ENCODE results near the gene LDLRAD4.
A peak's percentile ranks its signal among the peaks of the same experiment; 100 is the strongest.

LDLRAD4 gene

DNA sequence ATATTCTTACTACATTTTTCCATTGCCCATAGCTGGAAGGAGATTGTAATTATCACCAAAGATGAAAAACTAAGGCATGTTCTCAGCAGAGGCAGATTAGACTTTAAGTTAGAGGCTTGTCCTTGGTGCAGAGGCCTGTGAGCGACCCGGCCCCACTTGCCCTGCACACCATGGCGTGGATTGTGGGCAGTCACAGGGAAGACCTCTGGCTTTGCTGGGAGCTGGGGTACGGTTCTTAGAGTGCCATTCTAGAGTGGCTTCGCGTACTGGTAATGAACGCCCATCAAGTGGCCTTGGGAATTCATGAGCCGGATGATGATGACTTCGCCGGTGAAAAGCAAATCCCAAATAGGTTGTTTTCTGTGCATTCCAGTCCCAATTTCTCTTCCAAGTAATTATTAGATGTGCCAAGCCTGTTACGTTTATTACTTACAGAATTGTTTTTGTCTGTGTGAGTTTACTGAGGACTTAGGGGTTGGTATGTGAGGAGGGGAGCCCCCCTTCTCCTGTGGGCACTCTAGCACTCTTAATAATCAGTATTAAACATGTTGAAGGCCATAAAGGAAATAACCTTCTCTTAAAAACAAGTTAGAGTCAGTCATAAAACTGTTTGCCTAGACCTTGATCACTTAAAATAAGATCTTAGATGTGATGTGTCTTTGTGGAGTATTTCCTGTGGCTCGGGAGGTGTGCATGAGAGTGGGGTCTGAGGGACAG, 90.6 kb downstream of the LDLRAD4 start:
- DNase-seq (ENCODE audit: low read depth), result no peak

DNA sequence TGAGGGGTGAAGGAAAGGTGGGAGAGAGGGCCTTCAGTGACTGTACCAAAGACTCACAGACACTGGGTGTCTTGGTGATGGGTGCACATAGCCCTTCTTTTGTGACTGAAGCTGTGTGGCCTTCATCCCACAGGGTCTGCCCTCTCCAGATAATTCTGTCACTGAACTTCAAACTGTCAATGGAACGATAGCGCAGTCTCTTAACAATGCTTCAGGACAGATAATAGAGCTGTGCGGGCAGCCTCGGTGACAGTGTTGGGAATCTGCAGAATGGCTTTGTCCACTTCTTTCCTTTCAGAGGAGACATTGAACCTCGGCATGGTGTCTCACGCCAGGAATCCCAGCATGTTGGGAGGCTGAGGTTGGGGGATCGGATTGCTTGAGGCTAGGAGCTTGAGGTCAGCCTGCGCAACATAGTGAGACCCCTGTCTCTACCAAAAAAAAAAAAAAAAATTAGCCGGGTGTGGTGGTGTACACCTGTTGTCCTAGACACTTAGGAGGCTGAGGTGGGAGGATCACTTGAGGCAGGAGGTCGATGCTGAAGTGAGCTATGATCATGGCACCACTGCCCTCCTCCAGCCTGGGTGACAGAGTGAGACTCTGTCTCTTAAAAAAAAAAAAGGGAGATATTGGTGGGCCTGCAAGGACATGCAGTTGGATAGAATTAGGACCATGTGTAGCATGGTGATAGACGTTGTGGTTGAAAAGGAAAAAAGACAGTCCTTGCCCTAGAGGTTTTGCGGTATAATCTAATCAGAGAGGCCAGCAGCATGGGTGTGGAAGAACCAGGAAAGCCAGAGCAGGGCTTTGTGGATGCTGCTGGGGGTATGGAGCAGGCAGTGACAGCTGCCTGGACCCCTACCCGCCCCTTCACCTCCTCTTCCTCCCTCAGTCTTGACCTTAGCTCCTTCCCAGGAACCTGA, 91.4 kb downstream of the LDLRAD4 start:
- DNase-seq (ENCODE audit: low read depth), result no peak

DNA sequence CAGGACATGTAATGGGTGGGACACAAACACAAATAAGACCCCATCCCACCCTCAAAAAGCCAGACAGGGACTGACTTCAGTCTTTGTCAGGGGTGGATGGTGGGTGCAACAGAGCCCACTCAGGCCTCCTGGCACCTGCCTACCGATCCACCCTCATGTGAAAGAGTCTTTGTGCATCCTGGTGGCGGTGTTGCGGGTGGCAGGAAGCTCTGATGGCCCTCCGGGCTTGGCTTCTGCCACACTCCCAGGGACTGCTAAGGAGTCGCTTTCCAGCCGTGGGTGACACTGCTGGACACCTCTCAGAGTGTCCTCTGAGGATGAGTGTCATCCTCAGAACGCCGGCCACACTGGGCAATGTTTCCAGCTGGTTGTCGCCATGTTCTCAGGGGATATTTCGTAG, 92.6 kb downstream of the LDLRAD4 start:
- DNase-seq (ENCODE audit: low read depth), result no peak

DNA sequence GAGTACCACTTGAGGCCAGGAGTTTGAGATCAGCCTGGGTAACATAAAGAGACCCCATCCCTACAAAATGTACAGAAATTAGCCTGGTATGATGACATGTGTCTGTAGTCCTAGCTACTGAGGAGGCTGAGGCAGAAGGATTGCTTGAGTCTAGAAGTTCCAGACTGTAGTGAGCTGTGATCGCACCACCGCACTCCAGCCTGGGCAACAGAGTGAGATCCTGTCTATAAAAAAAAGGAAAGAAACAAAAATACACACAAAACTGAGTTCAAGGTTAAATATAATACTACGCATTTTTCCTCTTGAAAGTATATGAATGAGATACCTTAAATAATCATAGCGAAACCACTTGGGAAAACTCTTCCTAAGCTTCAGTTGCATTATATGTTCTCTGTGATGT, 94.0 kb downstream of the LDLRAD4 start:
- no peak for DNase-seq (ENCODE audit: low read depth)

DNA sequence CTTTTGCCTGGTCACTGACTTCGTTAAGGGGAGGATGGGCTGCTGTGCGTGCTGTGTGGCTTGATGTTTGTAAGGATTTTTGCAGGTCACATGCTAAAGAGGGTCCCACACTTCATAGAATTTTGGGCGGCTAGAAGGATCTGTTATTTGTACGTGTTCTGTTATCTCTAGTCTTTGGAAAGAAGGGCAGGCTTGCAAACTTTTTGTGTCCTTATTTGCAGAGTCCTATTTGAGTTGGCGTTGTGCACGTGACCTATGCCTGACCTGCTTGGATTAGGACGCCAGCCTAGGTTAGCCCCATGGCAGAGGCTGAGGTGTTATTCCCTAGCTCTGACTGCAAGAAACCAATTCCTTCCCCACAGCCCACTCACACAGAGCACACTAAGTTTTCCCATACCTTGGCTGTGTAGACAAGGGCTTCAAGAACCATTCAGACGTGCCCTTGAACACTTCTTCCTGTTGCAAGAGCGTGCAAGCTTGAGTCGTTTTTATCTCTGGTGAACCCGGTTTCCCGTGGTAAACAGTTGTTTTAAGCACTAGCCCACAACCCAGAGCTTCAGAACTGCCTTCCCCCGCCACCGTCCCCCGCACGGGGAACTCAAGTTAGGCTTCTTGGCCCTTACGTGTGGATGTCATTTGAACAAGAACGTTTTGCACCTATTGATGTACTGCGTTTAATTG, 94.6 kb downstream of the LDLRAD4 start:
- no peak for DNase-seq (ENCODE audit: low read depth)

DNA sequence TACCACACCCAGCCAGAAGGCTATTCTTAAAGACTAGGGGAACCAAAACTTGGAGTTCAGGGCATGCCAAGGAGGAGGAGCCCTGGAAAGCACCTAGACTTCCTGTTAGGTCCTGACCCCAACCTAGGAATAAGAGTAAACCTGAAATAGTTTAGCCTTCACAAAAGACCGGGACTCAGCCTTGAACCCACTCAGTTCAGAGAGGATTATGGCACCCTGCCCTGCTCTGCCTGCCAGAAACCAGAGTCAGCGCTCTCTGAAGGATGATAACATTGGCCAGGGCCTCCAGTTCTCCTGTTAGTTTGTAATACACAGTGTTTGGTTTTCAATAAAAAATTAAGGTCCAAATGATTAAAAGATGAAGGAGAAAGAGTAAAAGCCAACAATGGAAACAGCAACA, 96.4 kb downstream of the LDLRAD4 start:
- no peak for DNase-seq (ENCODE audit: low read depth)

DNA sequence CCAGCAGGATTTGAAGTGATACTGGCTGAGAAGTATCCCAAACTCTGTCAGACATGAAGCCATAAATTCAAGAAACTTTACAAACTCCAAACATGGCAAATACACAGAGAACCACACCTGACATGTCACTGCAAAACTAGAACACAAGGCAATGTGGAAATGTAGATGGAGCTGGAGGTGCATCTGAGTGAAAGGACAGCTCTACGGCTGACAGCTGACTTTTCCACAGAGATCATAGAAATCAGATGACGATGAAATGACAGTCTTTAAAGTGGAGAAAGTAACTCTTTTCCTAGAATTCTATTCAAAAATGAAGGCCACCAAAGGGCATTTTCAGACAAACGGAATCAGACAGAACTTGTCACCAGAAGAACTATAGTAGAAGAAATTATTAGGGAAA, 97.5 kb downstream of the LDLRAD4 start:
- DNase-seq (ENCODE audit: low read depth), result no peak

DNA sequence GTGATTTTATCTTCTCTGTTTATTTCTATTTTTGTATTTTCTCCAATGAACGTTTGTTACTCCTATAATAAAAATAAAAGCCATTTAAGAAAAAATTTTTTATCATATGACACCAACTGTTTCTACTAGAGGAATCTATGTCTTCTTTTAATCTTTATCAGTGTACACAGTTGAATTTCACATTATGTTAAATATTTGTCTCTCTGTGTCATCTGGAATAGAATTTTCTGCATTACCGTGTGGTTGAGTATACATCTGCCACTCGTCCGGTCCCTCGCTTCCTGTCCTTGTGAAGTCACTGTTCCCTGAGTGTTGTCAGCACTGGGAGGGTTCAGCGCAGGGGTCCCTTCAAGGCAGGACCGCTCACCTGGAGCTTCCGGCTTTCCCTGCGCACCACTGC, 99.2 kb downstream of the LDLRAD4 start:
- no peak for DNase-seq (ENCODE audit: low read depth)

DNA sequence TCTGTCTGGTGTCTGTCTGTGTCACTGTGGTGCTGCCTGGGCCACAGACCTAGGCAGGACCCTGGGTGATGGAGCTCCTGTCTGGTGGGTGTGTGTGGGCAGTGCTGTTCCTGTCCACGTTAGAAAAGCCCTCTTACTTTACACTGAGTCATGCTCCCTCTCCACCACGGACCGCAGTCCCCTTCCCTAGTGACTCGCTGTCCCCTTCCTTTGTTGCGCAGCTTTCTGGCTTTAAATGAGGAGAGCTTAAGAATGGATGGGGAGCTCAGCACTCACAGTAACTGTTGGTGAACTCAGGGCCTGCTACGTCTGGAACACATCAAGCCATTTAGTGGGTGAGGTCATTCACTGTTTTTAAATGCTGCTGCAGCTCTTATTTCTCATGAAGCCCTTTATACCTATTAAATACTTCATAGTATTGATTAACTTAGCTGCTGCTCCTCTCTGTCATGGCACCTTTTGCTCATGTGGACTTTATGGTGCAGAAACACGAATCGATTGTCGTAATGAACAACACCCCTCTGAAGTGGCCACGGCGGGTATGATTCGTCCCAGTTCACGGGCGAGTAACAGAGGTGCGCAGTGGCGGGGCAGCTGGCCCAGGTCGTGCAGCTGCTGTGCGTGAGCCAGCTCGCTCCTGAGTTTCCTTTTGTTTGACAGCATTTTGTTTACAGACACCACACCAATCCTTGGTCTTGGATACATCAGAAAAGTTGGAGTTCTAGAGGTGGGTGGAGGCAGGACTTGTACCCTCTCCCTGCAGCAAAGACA, 100.4 kb downstream of the LDLRAD4 start:
- no peak for DNase-seq (ENCODE audit: low read depth)

DNA sequence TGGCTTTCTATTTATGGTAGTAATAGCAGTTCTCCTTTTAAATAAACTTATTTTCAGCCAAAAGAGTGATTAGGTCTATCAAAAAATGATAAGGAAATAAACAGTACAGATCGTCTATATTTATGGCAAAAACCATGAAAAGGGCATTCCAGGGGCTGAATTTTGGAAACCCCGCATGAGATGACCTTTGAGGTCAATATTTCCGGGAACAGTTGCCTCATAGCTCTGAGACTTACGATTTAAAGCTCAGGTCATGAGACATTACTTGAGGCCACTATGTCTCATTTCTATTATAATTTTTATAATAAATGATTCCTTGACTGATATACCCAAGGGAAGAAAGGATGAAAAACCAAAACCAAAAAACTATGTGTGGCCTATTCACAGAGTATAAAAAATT, 101.1 kb downstream of the LDLRAD4 start:
- no peak for DNase-seq (ENCODE audit: low read depth)

DNA sequence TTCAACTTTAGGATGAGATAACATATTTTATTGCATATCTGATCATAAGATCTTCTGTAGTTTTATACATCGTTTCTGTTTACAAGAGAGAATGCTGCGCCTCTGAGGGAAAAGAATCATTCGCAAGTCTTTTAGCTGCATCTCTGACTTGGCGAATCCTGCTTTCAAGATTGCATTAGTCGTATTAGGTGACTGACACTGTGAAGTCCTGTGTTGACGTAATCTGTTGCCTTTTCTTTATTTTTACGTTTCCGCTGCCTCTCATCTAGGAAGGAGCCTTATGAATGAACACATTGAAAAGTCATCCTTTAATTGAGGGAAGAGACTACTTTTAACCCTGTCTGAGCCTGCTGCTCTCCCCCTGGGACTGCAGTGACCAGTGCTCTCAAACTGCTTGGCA, 101.5 kb downstream of the LDLRAD4 start:
- DNase-seq (ENCODE audit: low read depth), result no peak

DNA sequence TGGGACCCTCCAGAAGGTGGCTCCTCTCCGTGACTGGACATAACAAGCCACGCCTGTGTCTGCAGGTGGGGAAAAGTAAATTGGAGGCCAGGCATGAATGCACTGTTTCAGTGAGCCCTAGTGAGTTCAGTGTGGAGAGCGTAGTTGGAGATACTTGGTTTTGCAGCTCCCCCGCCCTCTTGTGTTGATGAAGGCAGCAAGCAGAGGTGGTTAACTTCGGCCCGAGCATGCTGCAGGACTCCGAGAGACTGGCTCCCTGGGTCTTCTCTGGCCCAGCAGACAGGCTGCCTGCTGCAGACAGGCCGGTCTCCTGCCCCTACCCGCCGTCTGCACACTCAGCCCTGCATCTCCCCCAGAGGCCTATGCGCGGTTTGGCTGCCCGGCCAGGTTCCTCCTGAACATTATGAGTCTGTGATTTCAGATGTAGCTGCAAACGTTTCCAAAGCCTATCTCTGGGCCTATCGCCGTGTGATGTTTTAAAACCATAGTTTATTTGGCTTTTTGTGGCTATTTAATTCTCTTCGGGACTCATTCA, 102.4 kb downstream of the LDLRAD4 start:
- DNase-seq (ENCODE audit: low read depth), result no peak

DNA sequence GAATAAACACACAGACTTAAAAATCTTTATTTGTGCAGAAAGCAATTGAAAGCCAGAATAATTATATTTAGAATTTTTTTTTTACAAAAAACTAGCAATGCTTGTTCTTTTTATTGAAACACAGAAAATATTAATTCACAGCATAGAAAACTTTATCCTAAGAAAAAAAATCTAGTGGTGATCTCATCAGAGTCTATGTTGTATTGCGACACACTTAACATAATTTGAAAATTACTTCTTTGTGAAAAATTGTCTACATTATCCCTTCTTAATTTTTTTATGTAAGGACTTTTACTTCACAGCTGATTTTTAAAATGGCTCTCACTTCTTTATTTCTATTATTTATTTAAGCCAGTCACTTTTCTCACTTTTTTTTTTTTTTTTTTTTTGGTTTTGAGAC, 103.4 kb downstream of the LDLRAD4 start:
- no peak for DNase-seq (ENCODE audit: low read depth)

DNA sequence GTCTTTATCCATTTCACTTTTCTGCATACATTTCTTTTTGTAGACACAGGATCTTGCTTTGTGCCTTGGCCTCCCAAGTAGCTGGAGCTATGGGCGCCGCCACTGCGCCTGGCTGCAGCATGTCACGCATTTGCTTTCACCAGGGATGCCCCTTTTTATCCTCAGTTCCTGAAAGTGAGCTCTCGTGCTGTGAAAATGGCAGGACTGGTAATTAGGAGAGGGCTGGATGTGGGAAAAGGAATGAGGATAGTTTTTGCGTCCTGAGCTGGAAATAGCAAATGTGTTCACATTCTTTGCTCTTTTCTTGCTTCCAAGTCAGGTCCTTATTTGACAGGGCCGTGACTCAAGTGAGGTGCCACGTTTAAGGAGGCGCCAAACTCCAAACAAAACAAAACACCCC, 104.6 kb downstream of the LDLRAD4 start:
- DNase-seq (ENCODE audit: low read depth), result no peak

DNA sequence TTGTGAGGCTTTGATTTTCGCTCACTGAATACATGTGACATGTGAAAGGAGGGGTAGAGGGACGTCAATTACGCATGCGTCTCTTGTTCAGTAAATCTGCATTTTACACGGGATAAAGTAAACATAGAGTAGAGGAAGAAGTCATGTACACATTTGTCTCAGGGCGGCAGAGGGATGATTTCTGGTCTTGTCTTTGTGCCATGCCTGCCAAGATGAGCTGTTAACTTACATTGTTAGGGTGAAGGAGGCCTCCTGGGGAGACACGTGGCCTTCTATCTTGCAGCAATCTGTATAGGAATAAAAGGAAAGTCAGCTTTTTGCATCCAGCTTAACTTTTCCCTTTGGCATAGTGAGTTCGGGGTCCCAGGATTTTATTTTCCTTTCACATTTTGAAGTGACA, 106.3 kb downstream of the LDLRAD4 start:
- DNase-seq (ENCODE audit: low read depth), result no peak

DNA sequence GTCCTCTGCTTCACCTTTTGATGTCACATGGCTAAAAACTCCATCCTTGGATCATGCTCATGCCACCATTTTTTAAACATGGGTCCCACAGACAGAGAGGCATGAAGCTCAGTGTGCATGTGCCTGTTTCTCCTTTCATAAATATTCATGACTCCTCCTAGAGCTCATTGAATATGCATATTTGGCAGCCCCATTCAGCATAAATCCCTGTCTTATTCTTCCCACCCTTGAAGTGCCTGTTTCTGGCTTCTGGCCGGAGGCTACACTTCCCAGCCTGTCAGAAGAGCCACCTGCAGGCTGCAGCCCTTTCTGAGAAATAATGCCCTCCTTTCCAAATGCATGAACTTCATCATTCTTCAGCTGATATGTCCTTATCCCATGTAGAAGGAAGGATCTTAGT, 109.7 kb downstream of the LDLRAD4 start:
- DNase-seq (ENCODE audit: low read depth), result no peak

DNA sequence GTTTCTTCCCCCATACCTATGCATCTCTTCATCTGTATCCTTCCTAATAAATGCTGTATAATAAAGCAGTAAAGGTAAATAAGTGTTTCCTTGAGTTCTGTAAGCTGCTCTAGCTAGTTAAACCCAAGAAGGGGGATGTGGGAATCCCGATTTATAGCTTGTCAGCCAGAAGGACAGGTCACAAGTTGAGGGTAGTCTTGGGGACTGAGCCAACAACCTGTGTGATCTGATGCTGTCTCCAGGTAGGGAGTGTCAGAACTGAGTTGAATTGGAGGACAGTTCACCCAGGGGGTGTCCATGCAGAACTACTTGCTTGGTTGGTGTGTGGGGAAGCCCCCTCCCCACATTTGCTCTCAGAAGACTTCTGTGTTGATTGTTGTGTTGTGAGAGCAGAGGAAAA, 112.4 kb downstream of the LDLRAD4 start:
- no peak for DNase-seq (ENCODE audit: low read depth)

DNA sequence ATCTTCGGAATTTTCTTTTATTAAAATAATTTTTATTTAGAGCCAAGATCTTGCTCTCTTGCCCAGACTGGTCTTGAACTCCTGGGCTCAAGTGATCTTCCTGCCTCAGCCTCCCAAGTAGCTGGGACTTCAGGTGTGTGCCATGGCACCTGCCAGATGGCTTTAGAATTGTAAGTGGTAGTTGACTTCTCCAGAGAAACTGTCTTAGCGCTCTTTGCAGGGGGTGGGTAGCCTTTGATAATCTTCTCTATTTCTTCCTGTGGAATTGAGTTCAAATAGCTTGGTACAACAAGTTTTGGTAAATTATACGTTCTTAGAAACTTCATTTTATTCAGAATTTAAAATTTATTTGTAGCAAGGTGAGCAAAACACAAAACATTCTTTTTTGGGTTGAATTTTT, 113.3 kb downstream of the LDLRAD4 start:
- no peak for DNase-seq (ENCODE audit: low read depth)

DNA sequence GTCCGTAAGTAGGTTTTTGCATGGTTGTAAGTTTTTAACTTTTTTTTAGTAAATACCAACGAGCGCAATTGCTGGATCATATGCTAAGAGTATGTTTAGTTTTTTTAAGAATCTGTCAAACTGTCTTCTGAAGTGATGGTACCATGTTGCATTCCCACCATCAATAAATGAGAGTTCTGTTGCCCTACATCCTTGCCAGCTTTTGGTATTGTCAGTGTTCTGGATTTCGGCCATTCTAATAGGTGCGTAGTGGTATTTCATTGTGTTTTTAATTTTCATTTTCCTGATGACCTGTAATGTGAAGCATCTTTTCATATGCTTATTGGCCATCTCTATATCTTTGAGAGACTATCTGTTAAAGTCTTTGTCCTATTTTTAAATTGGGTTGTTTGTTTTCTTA, 114.3 kb downstream of the LDLRAD4 start:
- DNase-seq (ENCODE audit: low read depth), result no peak

DNA sequence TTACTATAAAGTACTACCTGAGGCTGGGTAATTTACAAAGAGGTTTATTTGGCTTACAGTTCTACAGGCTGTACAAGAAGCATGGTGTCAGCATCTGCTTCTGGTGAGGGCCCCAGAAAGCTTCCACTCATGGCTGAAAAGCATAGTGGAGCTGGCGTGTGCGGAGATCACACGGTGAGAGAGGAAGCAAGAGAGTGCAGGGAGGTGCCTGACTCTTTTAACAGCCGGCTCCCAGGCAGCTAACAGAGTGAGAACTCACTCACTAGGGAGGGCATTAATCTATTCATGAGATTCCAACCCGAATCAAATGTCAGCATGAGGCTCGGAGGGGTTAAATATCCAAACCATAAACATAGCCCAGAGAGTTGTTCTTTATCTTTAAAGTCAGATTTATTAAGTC, 117.3 kb downstream of the LDLRAD4 start:
- DNase-seq (ENCODE audit: low read depth), result no peak

DNA sequence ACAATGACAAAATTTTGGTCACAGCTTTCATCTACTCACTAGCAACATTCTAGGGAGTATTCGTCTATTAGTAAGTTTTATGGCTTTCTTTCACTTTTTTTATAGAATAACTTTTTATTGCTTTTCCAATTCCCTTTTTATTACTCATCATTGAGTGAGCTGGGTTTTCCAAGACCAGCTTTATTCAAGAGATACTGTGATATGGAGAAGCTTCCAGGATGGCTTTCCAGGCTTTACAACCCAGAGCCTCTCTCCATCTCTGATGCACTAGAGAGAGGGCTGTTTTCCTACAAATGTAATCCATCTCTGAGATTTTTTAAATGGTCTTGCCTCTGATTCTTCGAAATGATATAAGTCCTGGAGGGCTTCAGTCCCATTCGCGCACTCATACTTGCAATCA, 118.3 kb downstream of the LDLRAD4 start:
- DNase-seq (ENCODE audit: low read depth), result peak; percentile 2

DNA sequence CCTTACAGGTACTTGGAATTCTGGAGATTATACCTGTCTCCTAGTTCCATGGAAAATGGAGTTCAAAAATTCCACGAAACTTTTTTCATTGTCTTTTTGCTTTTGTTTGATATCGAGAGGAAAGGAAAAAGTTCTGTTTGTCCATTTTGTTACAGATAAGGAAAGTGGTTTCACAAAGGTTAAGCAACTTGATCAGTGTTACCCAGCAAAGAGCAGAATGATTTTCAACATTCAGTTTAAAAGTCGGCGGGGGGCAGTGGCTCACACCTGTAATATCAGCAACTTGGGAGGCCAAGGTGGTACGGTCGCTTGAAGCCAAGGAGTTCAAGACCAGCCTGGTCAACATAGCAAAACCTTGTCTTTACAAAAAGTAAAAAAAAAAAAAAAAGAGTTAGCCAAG, 118.8 kb downstream of the LDLRAD4 start:
- no peak for DNase-seq (ENCODE audit: low read depth)
